GM18909 (cell line): ENCODE data around the gene GRPEL1.
"Not testable (repeated sequence)": the region's sequence is repeated elsewhere in the genome, so short reads cannot be mapped to it uniquely, and the experiment has no call there.

Source experiments
- ATAC-seq: cut with Tn5 transposase; IDR thresholded peaks from one replicate; pipeline ENCODE4 v1.9.1; 2021; ENCODE audit warnings: mild to moderate bottlenecking; ENCODE audit not compliant: unreplicated experiment, poor library complexity

The GRPEL1 gene

DNA sequence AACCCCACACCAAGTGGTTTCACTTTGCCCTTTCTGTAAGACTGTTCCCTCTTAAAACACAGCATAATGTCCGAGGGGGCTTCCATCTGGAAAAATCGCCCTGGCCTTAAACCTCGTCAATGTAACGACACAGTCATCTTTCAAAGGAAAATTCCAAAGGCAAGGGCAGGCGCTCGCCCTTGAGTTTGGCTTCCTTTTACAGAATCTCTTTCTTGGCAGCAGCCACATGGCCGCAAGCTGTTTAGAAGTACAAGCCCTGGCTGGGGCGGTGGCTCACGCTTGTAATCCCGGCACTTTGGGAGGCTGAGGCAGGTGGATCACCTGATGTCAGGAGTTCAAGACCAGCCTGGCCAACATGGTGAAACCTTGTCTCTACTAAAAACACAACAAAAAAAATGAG, 27.1 kb upstream of the GRPEL1 start:
- ATAC-seq, result no peak

DNA sequence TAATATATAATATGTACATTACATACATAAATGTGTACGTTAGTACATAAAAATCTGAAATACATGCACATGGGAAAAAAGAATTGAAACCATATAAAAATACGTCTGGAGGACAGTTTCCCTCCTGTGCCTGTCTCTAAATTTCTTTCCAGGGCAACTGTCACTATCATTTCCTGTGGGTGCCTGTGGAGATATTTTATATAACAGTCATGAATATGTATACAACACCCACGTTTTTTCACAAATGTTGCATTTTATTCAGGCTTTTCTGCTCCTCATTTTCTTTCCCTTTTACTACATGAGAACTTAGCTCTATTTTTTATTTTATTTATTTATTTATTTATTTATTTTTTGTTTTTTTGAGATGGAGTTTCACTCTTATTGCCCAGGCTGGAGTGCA, 24.2 kb upstream of the GRPEL1 start:
- ATAC-seq, result no peak

DNA sequence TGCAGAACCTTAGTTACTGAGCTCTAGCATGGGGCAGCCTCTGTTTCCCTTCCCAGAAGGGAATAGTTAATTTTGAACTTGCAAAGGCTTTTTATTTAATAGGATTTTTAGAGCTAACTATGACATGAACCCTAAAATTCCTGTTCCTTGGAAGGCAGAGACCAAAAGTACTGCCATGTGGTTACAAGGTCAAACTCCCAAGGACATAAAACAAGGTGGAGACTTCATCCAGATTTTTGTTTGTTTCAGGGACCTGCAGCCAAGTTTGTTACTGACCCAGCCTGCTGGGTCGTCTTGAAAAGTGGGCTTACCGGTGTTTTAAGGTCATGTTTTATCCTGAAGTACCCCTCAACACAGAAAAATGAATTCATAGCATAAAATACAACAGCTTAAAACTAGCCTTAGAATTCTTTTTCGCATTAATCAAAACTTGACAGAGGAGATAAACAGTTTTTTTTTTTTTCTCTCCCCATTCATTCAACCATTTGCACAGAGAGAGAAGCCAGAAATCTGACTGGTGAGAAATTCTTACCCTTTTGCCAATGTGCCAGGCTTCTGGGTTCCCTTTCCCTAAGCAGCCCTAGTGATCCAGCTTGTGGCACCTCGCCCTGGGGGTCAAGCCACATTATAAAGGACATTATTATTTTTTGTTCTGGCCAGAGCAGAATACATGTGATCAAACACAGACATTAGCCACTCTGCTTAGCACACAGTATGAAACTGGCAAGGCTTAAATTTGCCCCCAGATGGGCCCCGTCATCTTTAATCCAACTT, 21.5 kb upstream of the GRPEL1 start:
- no peak for ATAC-seq

DNA sequence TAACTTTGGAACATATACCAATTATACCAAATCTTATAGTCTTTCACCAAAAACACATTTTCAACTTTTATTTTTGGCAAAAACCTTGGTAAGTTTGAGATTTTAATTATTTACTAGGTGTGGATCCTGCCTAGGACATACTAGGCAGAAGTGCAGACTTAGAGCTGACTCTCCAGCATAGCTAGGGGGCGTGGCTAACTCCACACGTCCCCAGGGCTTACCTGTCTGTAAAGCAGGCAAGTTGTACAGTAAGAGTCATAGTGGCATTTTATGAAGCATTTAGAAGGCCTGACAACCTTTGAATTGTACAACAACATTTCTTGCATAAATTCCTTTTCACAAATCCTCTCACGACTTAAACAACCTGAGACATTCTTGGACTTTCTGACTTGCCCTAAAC, 19.2 kb upstream of the GRPEL1 start:
- no peak for ATAC-seq

DNA sequence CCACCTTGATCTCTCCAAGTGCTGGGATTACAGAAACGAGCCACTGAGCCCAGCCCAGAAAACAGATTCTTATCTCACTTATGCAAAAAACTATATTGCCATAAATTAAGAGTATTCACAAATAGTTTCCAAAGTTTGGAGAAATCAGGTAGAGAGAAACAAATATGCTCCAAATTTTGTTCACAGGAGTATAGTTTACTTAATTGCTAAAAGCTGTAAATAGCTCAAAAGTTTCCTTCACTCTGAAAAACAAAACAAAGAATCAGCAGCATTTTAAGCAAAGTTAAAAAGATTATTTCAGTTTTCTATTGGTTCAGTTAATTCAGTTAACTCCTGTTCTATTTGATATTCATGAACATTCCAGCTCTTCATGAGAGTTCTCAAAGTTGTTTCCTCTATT, 18.5 kb upstream of the GRPEL1 start:
- ATAC-seq, result no peak

DNA sequence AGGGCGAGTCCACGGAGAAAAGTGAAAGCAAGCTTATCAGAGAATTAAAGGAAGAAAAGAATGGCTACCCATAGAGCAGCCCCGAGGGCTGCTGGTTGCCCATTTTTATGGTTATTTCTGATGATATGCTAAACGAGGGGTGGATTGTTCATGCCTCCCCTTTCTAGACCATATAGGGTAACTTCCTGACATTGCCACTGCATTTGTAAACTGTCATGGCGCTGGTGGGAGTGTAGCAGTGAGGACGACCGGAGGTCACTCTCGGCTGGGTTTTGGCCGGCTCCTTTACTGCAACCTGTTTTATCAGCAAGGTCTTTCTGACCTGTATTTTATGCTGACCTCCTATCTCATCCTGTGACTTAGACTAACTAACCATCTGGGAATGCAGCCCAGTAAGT, 16.7 kb upstream of the GRPEL1 start:
- ATAC-seq, result not testable (repeated sequence)

DNA sequence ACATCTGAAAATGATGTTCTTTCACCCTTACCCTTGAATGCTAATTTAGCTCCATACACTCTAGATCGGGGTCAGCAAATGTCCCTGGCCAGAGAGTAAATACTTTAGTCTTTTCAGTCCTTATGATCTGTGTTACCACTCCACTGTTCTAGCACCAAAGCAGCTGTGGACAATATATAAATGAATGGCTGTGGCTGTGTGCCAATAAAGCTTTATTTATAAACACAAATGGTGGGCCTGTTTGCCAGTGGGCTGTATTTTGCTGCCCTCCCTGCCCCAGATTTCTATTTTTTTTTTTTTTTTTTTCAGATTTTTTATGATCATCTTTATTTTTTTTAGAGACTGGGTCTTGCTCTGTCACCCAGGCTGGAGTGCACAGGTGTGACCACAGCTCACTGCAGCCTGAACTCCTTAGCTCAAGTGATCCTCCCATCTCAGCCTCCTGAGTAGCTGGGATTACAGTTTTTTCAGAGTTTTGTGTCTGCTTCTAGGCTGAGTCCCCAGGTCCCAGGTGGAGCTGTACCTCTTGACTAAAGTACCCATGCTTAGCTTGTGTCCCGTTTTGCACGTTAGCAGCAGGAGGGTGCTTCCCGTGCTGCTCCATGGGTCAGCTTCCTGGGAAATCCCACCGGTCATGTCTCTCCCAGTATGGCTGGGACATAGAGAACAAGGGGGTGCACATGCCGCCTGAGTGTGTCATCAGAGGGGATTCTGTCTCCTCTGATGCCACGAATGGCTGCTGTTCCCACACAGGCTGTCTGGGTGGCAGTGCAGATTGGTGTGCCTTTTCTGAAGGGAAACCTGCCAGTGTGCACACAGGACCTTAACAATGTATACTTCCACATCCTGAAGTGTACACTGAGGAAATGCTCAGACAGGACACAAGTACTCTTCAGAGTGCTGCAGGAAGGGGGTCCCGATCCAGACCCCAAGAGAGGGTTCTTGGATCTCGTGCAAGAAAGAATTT, 16.0 kb upstream of the GRPEL1 start:
- no peak for ATAC-seq

DNA sequence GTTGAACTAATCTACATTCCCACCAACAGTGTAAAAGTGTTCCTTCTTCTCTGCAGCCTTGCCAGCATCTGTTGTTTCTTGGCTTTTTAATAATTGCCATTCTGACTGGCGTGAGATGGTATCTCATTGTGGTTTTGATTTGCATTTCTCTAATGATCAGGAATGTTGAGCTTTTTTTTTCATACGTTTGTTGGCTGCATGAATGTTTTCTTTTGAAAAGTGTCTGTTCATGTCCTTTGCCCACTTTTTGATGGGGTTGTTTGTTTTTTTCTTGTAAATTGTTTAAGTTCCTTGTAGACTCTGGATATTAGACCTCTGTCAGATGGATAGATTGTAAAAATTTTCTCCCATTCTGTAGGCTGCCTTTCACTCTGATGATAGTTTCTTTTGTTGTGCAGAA, 12.0 kb upstream of the GRPEL1 start:
- not testable (repeated sequence) for ATAC-seq

DNA sequence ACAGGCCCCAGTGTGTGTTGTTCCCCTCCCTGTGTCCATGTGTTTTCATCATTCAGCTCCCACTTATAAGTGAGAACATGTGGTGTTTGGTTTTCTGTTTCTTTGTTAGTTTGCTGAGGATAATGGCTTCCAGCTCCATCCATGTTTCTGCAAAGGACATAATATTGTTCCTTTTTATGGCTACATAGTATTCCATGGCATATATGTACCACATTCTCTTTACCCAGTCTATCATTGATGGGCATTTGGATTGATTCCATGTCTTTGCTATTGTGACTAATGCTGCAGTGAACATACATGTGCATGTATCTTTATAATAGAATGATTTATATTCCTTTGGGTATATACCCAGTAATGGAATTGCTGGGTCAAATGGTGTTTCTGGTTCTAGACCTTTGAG, 11.6 kb upstream of the GRPEL1 start:
- not testable (repeated sequence) for ATAC-seq

DNA sequence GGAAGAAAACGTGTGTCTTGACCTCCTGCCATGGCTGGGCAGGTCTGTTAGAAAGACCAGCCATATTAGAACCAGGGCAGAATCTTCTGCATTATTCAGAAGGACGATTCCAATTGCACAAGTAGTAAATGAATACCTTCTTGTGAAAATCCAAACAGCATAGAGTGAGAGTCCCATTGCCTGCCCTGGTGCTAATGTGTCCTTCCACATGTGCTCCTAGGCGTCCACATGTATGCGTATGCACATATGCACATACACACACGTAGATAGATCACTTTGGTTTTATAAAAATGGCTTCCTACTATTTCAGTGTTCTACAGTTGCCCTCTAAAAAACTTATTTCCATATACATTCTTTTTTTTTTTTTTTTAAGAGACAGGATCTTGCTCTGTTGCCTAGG, 10.2 kb upstream of the GRPEL1 start:
- ATAC-seq, result no peak

DNA sequence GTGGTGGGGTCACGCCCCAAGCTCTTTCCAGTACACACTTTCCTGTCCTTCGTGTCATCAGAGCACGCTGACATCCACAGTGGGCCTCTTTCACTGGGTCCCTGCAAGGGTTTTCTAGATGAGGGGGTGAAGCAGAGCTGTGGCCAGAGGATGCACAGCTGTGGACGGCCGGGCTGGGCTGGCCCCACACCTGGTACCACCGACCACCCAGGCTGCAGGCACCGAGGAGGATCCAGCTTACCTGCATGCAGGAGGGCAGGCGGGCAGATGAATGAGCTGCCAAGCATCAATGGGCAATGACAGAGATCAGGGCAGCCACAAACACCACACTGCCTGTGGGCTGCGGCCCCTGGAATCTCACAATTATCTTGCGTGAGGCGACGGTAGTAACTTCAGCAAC, 9.5 kb upstream of the GRPEL1 start:
- ATAC-seq, result no peak

DNA sequence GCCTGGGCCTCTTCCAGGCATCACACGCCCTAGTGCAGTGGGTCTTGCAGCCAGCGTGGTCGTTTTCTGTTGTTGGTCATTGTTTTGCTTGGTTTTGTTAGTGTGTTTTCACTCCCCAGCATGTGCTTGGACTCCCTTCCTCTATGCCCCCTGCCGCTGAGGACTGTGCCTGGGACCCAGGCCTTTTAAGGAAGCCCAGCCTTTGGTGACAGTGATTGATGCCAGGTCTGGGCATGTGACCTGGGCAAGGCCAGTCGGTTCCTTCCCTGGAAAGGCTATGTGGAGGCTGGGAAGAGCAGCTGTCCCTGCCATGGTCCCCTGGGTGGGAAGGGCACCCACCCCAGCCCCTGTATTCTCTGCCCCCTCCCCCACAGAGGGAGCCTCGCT, 8.8 kb upstream of the GRPEL1 start:
- no peak for ATAC-seq

DNA sequence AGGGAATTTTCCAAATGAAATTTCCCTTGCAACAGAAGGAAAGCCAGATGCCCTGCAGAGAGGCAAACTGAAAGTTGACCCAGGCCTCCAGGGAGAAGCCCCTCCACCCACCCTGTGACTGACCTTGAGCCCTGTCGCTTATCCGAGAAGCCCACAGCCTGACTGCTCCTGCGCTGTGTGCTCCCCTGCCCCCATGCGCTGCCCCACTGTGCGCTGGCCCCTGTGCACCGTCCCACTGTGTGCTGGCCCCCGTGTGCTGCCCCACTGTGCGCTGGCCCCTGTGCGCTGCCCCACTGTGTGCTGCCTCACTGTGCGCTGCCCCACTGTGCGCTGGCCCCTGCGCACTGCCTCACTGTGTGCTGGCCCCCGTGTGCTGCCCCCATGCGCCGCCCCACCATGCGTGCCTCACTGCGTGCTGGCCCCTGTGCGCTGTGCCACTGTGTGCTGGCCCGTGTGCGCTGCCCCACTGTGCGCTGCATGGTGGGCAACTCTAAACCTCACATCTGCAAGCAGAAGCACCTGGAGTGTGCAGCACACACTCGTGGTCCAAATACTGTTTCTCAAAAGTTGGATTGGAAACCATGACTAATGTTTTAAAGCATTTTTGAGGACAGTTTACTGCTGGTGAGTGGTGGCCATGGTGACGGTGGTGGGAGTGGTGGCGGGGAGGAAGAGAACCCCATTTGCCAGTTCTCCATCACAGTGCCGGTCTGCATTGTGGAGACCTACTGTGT, 8.3 kb upstream of the GRPEL1 start:
- no peak for ATAC-seq

DNA sequence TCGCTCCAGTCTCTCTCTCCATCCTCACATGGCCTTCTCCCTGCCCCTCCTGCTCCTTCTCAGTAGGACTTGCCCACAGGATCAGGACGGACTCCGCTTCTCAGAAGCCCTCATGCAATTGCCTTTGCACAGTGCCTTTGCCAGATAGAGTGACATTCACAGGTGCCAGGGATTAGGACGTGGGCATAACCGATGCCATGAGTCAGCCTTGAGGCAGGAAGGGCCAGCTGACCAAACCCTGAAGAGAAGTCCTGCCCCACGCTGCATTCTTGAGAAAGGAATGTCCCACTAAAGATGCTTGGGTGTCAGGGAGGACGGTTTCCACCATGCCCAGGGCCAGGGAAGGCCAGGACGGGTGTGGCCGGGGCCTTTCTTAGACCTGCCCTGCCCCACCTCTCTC, 6.6 kb upstream of the GRPEL1 start:
- no peak for ATAC-seq

DNA sequence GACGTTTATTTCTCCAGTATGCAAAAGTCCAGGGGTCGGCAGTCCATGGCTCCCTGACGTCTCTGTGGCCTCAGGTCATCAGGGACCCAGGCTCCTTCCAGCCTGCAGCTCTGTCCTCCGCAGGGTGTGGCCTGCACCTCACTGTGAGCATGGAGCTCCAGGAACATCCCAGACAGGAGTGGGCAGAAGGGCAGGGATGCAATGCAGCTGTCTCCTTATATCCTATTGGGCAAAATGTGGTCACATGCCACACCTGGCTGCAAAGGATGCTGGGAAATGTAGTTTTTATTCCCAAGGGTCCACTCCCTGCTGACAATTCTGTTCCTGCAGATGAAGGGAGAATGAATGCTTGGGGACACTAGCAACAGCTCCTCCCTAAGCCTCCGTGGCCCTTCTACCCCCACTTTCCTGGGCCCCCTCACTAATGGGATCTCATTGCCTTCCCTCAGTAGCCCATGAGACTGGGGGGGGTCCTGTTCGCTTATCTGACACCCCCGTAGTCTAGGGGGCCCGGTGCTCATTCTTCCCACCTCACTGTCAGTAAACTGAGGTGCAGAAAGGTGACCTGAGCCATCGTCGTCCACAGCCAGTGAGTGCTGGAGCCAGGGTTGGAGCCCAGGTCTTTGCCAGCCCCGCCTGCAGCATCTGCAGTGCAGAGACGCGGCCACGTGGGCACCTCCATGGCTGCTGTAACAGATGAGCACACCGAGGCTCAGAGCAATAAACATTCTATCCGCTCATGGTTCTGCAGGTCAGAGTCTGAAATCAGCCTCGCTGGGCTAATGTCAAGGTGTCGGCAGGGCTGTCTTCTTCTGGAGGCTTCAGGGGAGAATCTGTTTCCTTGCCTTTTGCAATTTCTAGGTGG, 5.9 kb upstream of the GRPEL1 start:
- no peak for ATAC-seq

DNA sequence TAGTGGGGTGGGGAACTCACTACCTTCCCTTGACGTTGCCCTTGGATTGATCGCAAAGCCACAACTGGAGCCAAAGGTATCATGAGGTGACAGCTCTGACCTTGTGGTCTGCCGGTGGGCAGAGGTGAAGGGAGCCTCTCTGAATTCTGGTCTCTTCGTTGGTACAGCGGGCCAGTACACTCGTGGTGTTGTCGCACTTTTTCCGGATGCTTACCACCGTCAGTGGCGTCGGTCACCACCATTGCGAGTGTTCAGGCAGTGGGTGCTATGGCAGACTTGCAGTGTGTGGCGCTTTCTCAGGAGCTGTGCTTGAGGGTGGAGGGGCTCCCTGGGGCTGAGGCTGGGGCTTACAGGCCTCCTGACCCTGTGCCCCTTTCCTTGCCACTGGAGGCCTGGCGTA, 5.2 kb upstream of the GRPEL1 start:
- no peak for ATAC-seq

DNA sequence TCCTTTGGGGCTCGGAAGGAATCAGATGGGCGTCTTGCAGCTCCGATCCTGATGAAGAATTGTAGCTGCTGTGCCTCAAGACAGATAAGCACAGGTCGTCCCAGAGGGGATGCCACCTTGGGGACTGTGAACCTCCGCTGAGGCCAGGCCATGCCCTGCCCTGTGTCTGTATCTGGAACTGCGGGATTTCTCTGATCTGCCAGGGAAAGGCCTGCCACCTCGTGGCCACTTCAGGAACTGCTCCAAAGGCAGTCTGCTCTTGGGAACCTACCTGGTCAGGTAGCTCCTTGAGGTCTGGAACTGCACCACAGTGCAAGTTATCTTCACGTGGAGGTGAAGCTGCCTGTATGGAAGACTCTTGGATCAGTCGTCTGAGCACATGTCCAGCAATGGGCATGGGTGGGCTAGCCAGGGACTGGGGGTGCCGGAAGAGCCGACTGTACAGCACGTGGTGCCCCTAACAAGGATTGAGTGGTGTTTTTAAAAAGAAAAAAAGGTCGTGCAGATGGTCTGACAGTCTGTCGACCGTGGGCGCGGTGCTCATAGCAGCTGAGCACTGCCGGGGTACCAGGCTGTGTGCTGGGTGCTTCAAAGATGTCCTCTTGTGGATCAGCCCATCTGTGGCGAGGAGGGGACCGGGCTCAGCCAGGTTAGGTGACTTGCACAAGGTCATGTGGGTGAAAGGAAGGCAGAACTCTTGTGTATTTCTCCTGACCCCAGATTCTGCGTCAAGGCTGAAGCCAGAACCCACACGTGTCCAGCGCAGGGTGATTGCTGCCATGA, 3.1 kb upstream of the GRPEL1 start:
- peak; percentile 37 for ATAC-seq

DNA sequence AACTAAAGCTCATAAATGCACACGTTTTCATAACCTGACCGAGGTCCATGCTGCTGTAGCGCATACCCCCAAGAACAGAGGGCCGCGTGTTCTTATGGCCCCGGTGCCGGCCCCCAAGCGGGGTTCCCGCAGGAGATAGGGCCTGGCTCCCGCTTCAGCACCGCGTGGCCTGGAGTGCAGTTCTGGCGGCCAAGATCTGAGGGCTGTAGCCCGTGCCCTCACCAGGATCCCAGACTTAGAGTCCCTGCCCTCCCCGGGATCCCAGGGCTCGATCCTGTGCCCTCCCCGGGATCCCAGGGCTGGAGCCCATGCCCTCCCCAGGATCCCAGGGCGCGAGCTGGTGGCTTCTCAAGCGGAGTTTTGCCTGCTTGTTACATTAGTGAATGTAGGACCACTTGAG, 1.0 kb upstream of the GRPEL1 start:
- no peak for ATAC-seq

DNA sequence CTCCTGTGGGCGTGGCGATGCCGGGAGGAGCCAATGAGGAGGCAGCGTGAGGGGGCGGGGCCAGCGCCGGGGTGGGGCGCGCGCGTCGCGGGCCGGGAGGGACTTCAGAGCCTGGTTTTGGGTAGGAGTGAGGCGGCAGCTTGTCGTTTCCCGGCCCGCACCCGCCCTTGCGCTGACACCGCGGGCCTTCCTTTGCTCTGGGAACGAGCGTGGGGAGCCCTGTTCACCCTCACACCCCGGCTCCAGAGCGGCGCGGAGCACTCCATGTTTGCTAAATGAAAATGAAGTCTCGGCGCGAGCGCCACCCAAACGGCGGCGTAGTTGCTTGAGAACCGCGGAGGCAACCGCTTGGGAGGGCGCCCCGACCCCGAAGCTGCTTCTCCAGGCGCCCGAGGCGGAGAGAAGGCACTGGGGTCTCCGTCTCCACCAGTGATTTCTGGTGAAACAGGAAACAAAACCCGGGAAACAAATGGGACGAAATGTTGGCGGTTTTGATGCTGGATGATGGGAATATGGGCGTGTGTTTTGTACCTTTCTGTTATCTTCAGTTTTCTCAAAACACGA, 497 bp upstream of the GRPEL1 start:
- ATAC-seq, result no peak
